Psoas muscle (tissue), 8 donors: ENCODE data around the gene CLCN1. TPM values are rescaled to one million over a fixed set of nuclear protein-coding genes. Genes with fewer than 3 reads are reported as not detected.

Experiments
- ATAC-seq, 4 donors: fragments of 200-7000 bp; cut with Tn5 transposase; one replicate each; pipeline ENCODE4 v1.9.1; 2020; ENCODE audit warnings: moderate library complexity in 3 of 4, mild to moderate bottlenecking in 2 of 4
- DNase-seq, 2 donors: peaks; one replicate each; pipeline ENCODE4 v3.0.0-alpha.2; 2020
- H3K27ac ChIP-seq: fragments of 200-600 bp; one replicate; pipeline ENCODE4 v1.8.0; 2022
- H3K27me3 ChIP-seq, 3 donors: fragments of 200-600 bp in 1 of 3; one replicate each; pipeline versions ENCODE4 v1.6.1 to v1.8.0; 2013 to 2022; ENCODE audit warnings: low read length in 2 of 3, mild to moderate bottlenecking in 2 of 3, moderate library complexity in 1 of 3; ENCODE audit not compliant: insufficient read depth in 3 of 3
- H3K36me3 ChIP-seq, 2 donors: fragments of 200-600 bp in 1 of 2; one replicate each; pipeline versions ENCODE4 v1.6.1 to v1.8.0; 2013 to 2022; ENCODE audit warnings: low read depth in 1 of 2, mild to moderate bottlenecking in 1 of 2, moderate library complexity in 1 of 2; ENCODE audit not compliant: insufficient read depth in 1 of 2
- H3K4me1 ChIP-seq: fragments of 200-600 bp; one replicate; pipeline ENCODE4 v1.8.0; 2022
- H3K4me3 ChIP-seq: fragments of 200-600 bp; one replicate; pipeline ENCODE4 v1.8.0; 2022; ENCODE audit warnings: mild to moderate bottlenecking
- H3K9me3 ChIP-seq: fragments of 200-600 bp; one replicate; pipeline ENCODE4 v1.8.0; 2022
- WGBS, 3 donors: extraction: QIAGEN DNeasy Blood & Tissue Kit; methylation state at CpG; one replicate each; pipeline versions ENCODE4 v1.1.6 to v1.1.7; 2013; 5-methylcytosine and 5-hydroxymethylcytosine counted together
- intact Hi-C, 2 donors: fragments of 100-400 bp; cut with DNase I; formaldehyde crosslinking; loops; one replicate each; pipeline versions ENCODE4 v1.11.0 to v1.14.2; 2022
- polyA plus RNA-seq, 3 donors: library from polyadenylated mRNA; stranded (reverse); fragments of 200-250 nt; gene quantifications; one replicate each; pipeline ENCODE4 v1.2.3, GENCODE V29; 2013
- total RNA-seq, 4 donors: library from RNA; stranded (reverse); fragmentation: NEBNext Ultra II Directional in 2 of 4; extraction: Animal tissue kit (Norgen Biotek cat#: 25700) in 2 of 4; gene quantifications; one replicate each; pipeline versions ENCODE4 v1.2.1 to v1.2.4, GENCODE V29; 2021 to 2023
- TF ChIP-seq, protein P1 (sequence below): fragments of 200-600 bp; IDR thresholded peaks from one replicate; pipeline ENCODE4 v1.8.0; 2022; ENCODE audit warnings: antibody characterized with exemption
- donor health status: healthy with polysubstance abuse.
- donor health status: DM: no; HTN: no; CAD: no; lungs with moderate emphysema.
- donor health status: Bipolar disorder and iron deficiency.
- donor health status: healthy.
- donor health status: DM: yes; HTN: yes; CAD: no.
- donor health status: DM: no; HTN: no; CAD: no.
- donor health status: DM: no; HTN: no; CAD: no.
- donor health status: DM: yes; HTN: yes; CAD: no.

CLCN1 gene
- total and polyA plus RNA-seq, 7 donors = 0.73 to 10.9 (median 3.6) TPM

DNA sequence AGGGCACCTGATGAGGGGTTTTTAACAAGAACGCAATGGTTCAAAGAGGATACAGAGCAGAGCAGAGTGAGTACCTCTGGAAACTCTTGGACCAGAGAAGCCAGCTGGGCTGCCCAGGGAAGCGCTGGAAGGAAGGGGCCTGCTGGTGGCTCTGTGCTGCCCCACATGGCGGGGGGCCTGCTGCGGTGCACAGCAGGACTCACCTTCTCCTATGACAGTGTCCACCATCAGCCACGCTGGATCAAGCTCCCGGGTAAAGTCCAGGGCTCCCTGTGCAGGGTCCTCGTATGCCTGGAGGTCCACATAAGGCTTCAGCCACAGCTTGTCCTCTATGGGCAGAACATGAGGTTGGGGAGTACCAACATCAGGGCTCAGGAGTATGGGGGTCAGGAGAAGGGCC lies 80.3 kb downstream of the CLCN1 start:
- no peak for DNase-seq
- TF ChIP-seq, protein P1, sequence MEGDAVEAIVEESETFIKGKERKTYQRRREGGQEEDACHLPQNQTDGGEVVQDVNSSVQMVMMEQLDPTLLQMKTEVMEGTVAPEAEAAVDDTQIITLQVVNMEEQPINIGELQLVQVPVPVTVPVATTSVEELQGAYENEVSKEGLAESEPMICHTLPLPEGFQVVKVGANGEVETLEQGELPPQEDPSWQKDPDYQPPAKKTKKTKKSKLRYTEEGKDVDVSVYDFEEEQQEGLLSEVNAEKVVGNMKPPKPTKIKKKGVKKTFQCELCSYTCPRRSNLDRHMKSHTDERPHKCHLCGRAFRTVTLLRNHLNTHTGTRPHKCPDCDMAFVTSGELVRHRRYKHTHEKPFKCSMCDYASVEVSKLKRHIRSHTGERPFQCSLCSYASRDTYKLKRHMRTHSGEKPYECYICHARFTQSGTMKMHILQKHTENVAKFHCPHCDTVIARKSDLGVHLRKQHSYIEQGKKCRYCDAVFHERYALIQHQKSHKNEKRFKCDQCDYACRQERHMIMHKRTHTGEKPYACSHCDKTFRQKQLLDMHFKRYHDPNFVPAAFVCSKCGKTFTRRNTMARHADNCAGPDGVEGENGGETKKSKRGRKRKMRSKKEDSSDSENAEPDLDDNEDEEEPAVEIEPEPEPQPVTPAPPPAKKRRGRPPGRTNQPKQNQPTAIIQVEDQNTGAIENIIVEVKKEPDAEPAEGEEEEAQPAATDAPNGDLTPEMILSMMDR = no peak
- no peak for ATAC-seq
- WGBS, 3 donors = 72 to 82% (median 76%) methylated on average over 7 of the region's 7 CpGs
- Histone ChIP-seq H3K36me3 (peaks cover 0 to 18% of the 10 kb centered on the region in 2 donors), H3K27me3 (no peaks in the 10 kb centered on the region), H3K4me1 (peaks cover 5% of the 10 kb centered on the region), H3K4me3 (no peak overlapping the region), H3K9me3 (no peaks in the 10 kb centered on the region), H3K27ac (no peak overlapping the region)
- intact Hi-C loops = no loop called here

DNA sequence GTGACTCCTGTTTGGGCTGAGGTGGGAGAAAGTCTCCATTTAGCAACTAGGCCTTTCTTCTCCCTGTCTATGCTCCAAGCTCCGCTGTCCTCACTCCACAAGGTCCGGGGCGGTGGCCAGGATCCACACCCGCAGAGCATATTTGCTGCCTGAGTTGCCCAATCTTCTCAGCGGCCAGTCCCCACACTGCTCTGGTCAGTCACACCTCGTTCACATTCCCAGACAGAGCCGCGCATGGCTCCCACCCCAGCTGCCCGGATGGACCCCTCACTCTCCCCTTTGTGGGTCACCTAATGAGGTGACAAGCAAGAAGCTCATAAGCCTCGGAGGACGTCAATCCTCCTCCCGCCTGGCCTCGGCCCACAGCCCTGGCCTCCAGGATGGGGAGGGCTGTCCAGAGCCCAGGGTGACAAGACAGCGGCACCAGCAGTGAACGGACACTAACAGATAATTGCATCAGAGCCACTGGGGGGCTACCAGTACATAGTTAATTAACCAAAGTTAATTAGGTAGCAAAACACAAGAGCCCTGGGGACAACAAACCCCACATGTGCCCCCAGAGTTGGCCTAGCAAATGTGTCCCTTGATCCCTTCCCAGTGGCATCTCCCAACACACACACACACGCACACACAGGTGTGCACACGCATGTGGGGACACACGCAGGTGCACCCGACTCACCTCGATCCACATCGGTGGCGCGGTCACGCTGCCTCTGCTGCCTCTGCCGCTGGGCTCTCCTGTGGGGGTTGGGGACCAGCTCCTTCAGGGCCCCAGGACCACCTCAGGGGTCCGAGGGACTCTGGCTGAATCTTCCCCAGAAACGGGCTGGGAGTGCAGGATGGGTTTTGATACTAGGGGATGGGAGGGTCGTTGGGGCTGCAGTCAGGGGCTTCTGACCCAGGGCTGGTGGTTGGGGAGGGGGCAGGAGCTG lies 81.0 kb downstream of the CLCN1 start:
- peak in 1 of 4 donors; percentile 48 for ATAC-seq
- TF ChIP-seq, protein P1 = no peak
- 82 to 88% (median 85%) methylated on average over 28 of the region's 28 CpGs for WGBS, 3 donors
- Histone ChIP-seq H3K9me3 (no peaks in the 10 kb centered on the region), H3K36me3 (peaks cover 0 to 11% of the 10 kb centered on the region in 2 donors), H3K4me3 (no peak overlapping the region), H3K4me1 (peaks cover under 1% of the 10 kb centered on the region), H3K27ac (no peak overlapping the region), H3K27me3 (no peaks in the 10 kb centered on the region)
- intact Hi-C loops = no loop called here
- no peak for DNase-seq

DNA sequence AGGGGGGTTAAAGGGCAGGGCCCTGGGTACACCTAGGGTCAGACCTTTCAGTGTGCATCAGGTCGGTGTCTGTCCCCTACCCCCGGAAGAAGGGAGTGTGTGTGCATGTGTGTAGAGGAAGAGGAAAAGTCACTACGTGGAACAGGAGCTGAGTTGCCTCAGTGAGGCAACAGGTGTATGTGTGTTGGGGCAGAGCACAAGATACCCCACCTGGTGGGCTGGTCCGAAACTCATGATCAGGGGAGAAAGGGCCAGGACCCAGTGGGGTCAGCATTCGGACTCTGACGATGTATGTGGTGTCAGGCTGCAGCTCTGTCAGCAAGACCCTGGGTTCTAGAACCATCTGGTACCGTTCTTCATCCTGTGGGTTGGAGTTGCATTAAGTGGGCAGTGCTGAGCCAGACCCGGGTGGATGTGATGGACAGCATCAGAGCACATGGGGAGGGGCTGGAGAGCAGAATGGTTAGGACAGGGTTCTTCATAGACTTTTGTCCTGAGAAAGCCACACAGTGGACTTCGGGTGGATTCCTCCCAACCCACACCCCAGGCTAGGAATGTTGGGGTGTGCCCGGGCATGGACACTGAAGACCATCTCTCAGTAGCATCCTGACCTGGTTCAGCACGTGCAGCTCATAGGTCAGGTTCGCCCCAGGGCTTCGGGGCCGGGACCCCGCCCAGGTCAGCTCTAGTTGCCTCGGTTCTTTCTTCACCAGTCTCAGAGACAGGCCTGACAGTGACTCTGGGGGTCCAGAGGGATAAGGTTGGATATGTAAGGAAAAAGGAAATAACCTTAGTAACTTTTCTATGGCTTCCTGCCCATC lies 82.0 kb downstream of the CLCN1 start:
- Histone ChIP-seq H3K4me1 (no peaks in the 10 kb centered on the region), H3K36me3 (peaks cover 0 to 1% of the 10 kb centered on the region in 2 donors), H3K4me3 (no peak overlapping the region), H3K27ac (no peak overlapping the region), H3K9me3 (no peaks in the 10 kb centered on the region), H3K27me3 (no peaks in the 10 kb centered on the region)
- TF ChIP-seq, protein P1 = no peak
- ATAC-seq (no peak), DNase-seq (no peak)
- WGBS, 3 donors = 88 to 92% (median 89%) methylated on average over 16 of the region's 16 CpGs
- intact Hi-C loops = no loop called here

DNA sequence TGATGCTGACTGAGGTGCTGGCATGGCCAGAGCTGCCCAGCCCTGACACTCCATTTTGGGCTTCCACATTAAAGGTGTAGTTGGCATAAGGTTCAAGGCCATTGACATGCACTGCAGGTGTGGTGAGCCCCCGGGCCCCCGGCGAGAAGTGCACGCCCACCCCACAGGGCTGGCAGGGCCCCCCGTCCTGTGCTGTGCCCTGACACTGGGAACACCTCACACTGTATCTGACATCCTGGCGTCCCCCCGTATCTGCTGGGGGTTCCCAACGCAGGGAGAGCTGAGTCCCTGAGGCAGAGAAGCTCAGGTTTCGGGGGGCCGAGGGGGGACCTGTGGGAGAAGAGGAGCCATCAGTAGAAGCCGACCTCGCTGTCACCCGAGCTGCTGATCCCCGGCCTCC lies 82.7 kb downstream of the CLCN1 start:
- DNase-seq (no peak), ATAC-seq (no peak)
- TF ChIP-seq, protein P1 = no peak
- Histone ChIP-seq H3K9me3 (no peaks in the 10 kb centered on the region), H3K27me3 (no peaks in the 10 kb centered on the region), H3K27ac (no peak overlapping the region), H3K4me3 (no peak overlapping the region), H3K36me3 (no peaks in the 10 kb centered on the region), H3K4me1 (no peaks in the 10 kb centered on the region)
- WGBS, 3 donors = 91 to 94% (median 93%) methylated on average over 14 of the region's 14 CpGs
- intact Hi-C loops = no loop called here
